ENCODE results near the gene RPL3. TPM values are rescaled to one million over a fixed set of nuclear protein-coding genes. Genes with fewer than 3 reads are reported as not detected.

Gene RPL3
- total RNA-seq, 1 experiment from 2014 or later, result 2,830 TPM

GRCh38 chr22:39301108-39301507, 18.3 kb downstream of the RPL3 start:
- H3K18ac ChIP-seq (ENCODE audit: insufficient read length, low read depth, low read length), result no peak overlapping the region
- no peak overlapping the region for H4K91ac ChIP-seq (ENCODE audit: insufficient read length, low read depth, low read length)
- no peak overlapping the region for H3K4me2 ChIP-seq (ENCODE audit: insufficient read depth, insufficient read length, low read length)
- no peaks in the 10 kb centered on the region for H3K23me2 ChIP-seq (ENCODE audit: insufficient read length, low read depth, low read length, poor library complexity, severe bottlenecking)
- no CpG with 5 or more reads among the region's 9 CpGs for WGBS (ENCODE audit: extremely low coverage, insufficient read length, low lambda C conversion rate)
- no peak overlapping the region for H2BK5ac ChIP-seq (ENCODE audit: insufficient read length, low read length)
- H3K27ac ChIP-seq (ENCODE audit: insufficient read length, low read depth, low read length), result no peak overlapping the region
- no peaks in the 10 kb centered on the region for H3K79me1 ChIP-seq (ENCODE audit: insufficient read depth, low read depth, low read length, poor library complexity, severe bottlenecking)
- no peak overlapping the region for H2AFZ ChIP-seq (ENCODE audit: low read length)
- no peak overlapping the region for H2BK12ac ChIP-seq (ENCODE audit: insufficient read length, low read depth, low read length)
- H4K5ac ChIP-seq (ENCODE audit: insufficient read length, low read depth, low read length), result no peak overlapping the region
- no peaks in the 10 kb centered on the region for H3K79me2 ChIP-seq (ENCODE audit: insufficient read depth, low read length)
- peaks cover 8% of the 10 kb centered on the region for H3K27me3 Mint-ChIP-seq (ENCODE audit: low read depth)
- H3K23ac ChIP-seq (ENCODE audit: insufficient read length, low read depth, low read length), result no peak overlapping the region
- H3K27ac Mint-ChIP-seq, result peak overlapping the region in 1 of 3 experiments; percentile 81; a peak in 1 of 7 replicates
- H3K4me1 Mint-ChIP-seq, result peaks cover 25 to 32% of the 10 kb centered on the region in 2 experiments
- H2BK120ac ChIP-seq (ENCODE audit: low read depth, low read length, poor library complexity, severe bottlenecking), result no peak overlapping the region
- H4K20me1 ChIP-seq (ENCODE audit: control insufficient read depth, insufficient read depth, insufficient read length), result no peaks in the 10 kb centered on the region
- DNase-seq, result no peak
- H3K56ac ChIP-seq (ENCODE audit: insufficient read length, low read depth, low read length), result no peak overlapping the region
- no peak overlapping the region for H3K4ac ChIP-seq (ENCODE audit: low read depth, low read length)
- no peak overlapping the region; a peak in 1 of 5 replicates for H3K4me3 Mint-ChIP-seq
- H2BK15ac ChIP-seq (ENCODE audit: low read depth, low read length), result no peak overlapping the region
- no peak overlapping the region; the same call in 1 of the 2 replicates for H3K14ac ChIP-seq (ENCODE audit: insufficient read depth, low read length)
- H2AK5ac ChIP-seq (ENCODE audit: insufficient read length, low read length), result no peak overlapping the region
- peaks cover 2 to 6% (median 3%) of the 10 kb centered on the region in 3 experiments; a peak in 3 of 7 replicates for H3K36me3 Mint-ChIP-seq (ENCODE audit: insufficient read depth in 1 of 3, low read depth in 3 of 3)
- H2BK20ac ChIP-seq (ENCODE audit: low read depth, low read length, poor library complexity, severe bottlenecking), result no peak overlapping the region
- no peak overlapping the region for H3K9ac ChIP-seq (ENCODE audit: extremely low read depth, insufficient read length, low read length)
- H4K8ac ChIP-seq (replicated peaks; ENCODE audit: insufficient read length, low read depth, low read length), result no peak overlapping the region
- H3T11ph ChIP-seq (ENCODE audit: low read length), result no peak overlapping the region
- peaks cover 4% of the 10 kb centered on the region for H3K9me3 ChIP-seq (ENCODE audit: control insufficient read depth, low read depth, low read length)
- H3K4me1 ChIP-seq (ENCODE audit: insufficient read depth, low read length), result no peaks in the 10 kb centered on the region
- TF ChIP-seq, protein P1, sequence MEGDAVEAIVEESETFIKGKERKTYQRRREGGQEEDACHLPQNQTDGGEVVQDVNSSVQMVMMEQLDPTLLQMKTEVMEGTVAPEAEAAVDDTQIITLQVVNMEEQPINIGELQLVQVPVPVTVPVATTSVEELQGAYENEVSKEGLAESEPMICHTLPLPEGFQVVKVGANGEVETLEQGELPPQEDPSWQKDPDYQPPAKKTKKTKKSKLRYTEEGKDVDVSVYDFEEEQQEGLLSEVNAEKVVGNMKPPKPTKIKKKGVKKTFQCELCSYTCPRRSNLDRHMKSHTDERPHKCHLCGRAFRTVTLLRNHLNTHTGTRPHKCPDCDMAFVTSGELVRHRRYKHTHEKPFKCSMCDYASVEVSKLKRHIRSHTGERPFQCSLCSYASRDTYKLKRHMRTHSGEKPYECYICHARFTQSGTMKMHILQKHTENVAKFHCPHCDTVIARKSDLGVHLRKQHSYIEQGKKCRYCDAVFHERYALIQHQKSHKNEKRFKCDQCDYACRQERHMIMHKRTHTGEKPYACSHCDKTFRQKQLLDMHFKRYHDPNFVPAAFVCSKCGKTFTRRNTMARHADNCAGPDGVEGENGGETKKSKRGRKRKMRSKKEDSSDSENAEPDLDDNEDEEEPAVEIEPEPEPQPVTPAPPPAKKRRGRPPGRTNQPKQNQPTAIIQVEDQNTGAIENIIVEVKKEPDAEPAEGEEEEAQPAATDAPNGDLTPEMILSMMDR (conservative IDR thresholded peaks at IDR 0.05), result no peak
- H3K9me3 Mint-ChIP-seq, result peaks cover 2 to 6% of the 10 kb centered on the region in 2 experiments; a peak in 3 of 5 replicates
- 0 out of 2 replicates have a peak, but pooled peaks cover 2% of the 10 kb centered on the region for H3K27me3 ChIP-seq (ENCODE audit: insufficient read depth, low read length)
